Inferior parietal cortex (tissue), 1 donor: ENCODE measurements around the gene NEK11.
A peak's percentile ranks its signal among the peaks of the same experiment; 100 is the strongest.
"Not testable (repeated sequence)": the region's sequence is repeated elsewhere in the genome, so short reads cannot be mapped to it uniquely, and the experiment has no call there.

Experiments used
- DNase-seq: peaks from one replicate; pipeline ENCODE4 v3.0.0-alpha.2; 2016; ENCODE audit errors: extremely low spot score

NEK11 gene

DNA sequence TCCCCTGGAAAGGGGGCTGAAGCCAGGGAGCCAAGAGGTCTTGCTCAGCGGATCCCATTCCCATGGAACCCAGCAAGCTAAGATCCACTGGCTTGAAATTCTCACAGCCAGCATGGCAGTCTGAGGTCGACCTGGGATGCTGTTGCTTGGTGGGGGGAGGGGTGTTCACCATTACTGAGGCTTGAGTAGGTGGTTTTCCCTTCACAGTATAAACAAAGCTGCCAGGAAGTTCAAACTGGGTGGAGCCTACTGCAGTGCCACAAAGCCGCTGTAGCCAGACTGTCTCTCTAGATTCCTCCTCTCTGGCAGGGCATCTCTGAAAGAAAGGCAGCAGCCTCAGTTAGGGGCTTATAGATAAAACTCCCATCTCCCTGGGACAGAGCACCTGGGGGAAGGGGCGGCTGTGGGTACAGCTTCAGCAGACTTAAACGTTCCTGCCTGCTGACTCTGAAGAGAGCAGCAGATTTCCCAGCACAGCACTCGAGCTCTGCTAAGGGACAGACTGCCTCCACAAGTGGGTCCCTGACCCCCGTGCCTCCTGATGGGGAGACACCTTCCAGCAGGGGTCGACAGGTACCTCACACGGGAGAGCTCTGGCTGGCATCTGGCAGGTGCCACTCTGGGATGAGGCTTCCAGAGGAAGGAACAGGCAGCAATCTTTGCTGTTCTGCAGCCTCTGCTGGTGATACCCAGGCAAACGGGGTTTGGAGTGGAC lies 15.8 kb downstream of the NEK11 start:
- DNase-seq, result not testable (repeated sequence)

DNA sequence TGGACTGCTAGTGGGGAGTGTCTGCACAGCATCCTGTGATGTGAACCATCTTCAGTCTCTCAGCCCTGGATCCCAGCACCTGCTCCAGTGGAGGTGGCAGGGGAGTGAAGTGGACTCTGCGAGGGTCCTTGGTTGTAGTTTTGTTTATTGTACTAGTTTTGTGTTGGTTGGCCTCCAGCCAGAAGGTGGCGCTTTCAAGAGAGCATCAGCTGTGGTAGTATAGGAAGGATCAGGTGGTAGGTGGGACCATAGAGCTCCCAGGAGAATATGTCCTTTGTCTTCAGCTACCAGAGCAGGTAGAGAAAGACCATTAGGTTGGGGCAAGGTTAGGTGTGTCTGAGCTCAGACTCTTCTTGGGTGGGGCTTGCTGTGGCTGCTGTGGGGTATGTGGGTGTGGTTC lies 20.9 kb downstream of the NEK11 start:
- DNase-seq, result no peak

DNA sequence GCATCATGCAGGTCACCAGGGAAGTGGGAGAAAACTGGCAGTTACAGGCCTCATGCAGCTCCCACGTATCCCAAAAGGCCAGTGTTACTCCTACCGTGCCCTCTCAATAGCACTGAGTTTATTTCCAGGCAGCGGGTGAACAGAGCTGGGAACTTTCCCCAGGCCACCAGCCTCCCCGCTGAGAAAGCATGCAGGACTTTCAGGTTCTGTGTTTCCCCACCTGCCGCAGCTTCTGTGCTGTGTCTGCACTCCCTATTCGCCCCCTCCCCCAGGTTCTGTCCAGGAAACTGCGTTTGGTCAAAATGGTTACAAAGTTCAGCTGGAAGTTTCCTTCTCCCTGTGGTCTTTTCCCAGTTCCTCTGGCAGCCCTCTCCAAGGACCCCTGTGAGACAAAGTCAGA lies 21.4 kb downstream of the NEK11 start:
- no peak for DNase-seq

DNA sequence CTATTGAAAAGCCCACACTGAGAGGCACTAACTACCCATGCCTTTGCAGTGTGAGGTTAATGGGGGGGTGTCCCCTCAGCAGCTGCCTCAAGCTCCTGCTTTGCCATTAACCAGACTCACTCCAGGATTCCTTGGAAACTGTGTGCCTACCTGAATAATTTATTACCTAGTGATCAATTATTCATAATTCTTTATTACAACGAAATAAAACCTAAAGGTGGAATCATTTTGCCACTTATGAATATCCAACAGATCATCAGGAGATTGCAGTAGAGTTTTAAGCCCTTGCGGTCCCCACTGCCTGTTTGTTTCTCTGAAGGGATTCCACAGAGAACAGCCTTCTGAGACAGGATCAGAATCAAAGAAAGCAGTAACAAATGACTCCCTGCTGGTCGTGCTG lies 23.3 kb downstream of the NEK11 start:
- DNase-seq, result no peak

DNA sequence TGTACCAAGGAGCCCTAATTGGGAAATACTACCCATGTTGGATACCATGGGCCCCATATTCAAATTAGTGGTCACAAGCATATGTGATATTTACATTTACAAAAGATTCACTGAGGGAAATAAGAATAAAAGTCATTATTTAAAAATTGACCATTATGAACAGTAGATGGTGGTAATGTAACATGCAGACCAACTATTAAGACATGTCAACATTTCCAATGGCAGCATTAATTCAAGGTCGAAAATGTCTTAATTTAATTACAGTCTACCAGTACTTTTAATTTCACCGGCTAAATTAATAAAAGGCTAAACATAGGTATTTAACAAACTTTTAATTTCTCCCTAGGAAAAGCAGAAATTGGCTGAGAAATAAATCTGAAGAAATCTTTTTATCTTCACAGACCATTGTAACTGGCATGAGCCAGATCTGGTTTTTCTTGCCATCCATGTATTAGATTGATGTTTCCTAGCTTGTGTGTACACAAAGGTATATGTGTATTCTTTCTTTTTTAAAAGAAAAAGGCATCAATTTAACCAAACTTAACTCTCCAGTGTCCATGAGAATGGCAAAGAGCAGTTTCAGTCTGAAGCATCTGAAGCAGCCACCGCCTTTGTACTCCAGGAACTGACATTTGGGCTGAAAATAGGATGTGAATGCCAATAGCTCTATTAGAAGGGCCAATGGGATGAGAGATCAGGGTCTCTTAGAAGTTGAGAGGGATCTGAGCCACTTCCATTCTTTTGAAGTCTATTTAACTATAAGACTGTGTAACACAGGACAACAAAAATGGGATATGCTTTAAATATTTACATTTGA lies 26.6 kb downstream of the NEK11 start:
- DNase-seq, result no peak

DNA sequence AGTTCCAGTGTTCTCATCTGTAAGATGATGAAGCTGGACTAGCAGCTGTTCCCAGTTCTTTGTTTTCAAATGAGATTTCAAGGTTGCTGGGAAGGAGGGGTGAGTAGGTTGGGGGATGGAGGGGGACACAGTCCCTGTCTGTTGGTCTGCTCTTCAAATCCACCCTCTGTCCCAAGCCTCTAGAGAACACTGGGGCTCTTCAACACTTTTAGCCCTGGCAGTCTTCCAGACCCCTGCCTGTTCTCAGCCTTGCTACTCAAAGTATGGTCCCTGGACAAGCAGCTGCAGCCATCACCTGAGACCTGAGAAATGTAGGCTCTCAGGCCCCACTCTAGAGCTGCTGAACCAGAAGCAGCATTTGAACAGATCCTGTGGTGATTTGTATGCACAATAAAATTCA lies 41.3 kb downstream of the NEK11 start:
- DNase-seq, result no peak

DNA sequence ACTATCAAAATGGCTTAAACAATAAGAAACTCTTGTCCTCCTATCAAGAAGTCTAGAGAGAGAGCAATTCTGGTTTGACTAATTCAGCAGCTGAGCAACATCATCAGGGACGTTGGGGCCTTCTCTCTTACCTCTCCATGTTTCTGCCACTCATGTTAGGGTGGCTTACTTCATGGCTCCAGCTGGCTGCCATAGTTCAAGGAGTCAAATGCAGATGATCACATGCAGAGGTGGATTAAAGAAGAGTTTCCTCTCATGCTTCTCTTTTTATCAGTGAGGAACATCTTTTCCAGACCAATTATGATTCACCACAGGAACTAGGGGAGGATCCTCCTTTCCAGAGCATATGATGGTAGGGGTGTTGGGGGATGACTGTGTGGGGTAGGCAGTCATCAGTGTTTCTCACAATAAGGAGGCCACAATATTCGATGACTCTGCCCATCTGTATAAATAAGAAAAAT lies 45.5 kb downstream of the NEK11 start:
- no peak for DNase-seq

DNA sequence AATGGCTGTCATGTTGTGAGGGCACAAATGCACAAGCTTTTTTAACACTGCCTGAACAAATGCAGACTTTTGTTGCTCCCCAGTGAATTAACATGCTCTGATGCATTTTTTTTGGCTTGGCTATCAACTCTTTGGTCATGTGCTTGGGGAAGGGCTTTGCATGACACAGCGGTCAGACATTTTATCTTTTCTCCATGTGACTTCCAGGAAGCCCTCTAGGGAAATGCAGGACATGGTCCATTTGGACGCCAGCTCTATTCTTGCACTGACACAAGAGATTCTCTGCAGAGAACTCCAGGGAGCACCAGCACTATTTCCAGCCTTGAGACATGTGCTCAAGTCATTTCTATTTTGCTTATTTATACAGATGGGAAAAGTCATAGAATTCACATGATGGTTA lies 46.2 kb downstream of the NEK11 start:
- no peak for DNase-seq

DNA sequence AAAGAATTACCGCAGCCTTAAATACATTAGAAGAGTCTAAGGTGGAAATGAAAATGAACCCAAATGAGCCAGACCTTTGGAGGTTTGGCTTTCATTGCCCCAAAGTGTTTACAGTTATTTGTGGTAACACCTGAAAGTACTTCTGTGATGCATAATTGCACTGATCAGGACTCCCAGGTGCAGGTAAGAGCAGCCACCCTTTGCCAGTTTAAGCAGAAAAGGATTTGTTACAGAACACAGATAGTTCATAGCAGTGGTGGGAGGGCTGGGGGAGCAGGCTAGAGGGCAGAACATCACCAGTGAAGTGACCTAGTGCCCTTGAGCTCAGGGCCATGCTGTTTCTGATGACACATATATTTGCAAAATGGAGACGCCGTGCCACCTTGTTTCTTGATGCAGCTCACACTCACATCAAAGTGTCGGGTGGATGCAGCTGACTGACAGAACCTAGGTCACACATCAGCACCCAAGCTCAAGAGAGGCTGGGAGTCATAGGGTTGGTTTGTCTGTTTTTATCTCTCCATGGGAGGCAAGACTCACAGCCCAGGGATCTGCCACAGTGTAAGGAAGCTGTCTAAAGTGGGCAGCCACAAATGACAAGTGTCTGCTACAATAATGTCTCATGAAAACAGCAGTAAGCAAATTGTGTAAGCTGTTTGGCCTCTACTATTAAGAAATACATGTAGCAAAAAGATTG lies 49.1 kb downstream of the NEK11 start:
- DNase-seq, result no peak

DNA sequence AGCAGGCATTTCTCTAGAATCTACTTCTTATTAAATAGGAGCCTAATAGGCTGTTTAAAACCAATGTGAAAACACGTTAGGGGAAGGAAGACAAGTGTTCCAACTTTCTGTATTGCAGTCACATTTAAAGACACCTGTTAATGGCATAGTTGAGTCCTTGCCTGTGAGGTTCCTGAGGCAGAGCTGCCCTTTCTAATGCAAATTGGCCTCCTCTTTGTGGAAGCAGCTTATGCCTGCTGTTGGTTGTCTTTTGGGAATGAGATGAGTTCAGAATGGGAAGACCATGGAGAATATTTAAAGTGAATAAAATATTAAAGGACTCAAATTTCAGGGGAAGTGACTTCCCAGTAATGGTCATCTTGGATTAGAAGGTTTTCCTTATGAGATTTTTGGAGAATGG lies 51.2 kb downstream of the NEK11 start:
- DNase-seq, result no peak

DNA sequence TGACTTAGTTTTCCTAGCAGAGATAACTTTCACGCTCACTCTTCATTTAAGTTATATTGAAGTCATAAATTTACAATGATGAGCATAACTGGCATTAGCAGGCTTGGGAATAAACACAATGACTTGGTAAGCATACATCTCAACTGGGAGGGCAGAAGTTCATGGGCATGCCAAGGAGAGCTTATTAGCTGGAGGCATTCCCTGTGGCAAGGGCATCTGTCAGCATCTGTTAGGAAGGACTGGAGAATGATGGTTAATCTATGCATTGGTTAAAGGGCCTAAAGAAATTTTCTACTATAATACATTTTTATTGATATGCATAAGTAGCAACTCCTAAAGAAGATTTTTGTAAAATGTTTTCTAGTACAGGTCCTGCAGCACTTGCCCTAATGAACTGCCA lies 52.4 kb downstream of the NEK11 start:
- no peak for DNase-seq

DNA sequence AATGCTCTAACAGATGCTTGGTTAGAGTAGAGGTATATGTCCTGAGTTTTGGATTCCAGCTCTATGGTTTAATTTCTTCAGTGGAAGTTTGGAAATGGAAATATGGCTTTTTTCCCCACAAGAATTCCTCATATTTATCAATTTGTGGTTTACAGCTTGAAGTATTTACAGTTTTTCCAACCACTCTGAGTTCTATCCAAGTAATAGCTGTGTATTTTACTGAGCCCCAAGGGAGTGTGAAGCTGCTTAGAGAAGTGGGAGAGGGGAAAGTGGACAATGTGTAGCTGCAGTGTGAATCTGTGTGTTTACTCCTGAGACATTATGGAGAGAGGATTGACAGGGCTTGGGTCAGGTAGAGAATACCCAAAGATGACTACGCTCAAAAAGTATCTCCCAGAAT lies 54.5 kb downstream of the NEK11 start:
- DNase-seq, result no peak

DNA sequence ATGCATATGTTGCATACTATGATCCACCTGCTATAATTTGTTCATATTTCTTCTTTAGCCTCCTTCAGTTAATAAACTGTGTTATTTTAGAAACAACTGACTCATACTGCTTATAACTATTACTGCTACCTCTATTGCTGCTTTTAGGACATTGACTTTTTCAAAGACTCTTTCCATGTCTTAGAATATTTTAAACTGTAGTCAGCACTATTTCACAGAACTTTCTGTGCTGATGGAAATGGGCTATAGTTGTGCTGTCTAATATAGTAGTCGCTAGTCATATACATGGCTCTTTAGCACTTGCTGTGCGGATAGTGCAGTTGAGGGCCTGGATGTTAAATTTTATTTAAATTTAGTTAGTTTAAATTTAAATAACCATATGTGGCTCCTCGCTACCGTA lies 55.6 kb downstream of the NEK11 start:
- no peak for DNase-seq

DNA sequence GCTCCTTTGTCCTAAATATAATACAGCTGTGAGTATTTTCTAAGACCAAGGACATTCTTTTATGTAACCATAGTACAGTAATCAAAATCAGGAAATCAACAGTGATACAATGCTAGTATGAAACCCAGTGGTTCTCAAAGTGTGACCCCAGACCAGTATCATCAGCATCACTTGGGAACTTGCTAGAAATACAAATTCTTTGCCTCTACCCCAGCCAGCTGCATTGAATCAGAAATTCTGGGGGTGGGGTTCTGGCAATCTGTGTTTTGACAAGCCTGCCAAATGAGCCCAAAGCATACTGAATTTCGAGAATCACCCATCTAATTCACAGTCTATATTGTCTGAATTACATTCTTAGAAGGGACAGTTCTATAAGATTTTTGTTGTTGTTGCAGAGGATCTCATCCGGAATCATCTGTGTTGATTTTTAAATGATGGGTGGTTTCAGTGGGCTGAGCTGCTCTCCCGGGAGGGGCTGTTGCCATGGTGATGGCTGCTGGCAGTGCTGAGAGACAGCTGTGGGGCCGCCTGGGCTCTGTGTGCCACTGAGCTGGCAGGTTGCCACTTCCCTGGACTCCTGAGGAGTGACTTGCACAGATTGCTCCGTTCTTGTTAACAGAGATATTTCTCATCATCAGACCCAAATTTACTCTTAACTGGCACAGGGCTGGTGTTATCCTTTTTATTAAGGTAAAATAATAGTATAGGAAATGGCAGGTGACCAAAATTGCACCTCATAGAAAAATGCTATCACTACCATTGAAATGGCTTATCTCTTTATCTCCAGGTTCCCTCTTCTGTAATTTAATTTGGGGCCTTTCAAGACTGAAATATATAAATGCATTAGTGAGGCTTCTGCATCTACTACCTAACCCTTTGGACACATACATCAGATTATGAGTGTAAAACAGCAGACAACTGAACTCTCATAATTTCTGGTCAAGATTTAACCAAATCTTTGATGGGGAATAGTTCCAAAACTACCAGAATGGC lies 56.5 kb downstream of the NEK11 start:
- peak; percentile 91 for DNase-seq

DNA sequence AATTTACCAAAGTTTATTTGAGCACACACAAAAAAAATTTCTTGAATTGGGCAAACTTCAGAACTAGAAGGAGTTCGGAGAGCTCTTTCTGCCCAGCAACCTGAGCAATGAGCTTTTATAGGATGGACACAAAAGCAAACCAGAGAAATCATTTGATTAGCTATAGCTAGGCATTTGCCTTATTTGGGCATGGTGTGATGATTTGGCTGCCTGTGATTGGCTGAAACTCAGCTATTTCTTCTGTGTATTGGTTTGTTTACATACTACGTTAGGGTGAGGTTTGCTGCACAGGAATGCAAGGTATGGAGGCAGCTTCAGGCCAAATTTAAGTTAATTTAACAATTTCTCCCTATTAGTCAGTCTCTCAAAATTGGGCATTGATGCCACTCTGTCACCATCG lies 65.1 kb downstream of the NEK11 start:
- DNase-seq, result no peak

DNA sequence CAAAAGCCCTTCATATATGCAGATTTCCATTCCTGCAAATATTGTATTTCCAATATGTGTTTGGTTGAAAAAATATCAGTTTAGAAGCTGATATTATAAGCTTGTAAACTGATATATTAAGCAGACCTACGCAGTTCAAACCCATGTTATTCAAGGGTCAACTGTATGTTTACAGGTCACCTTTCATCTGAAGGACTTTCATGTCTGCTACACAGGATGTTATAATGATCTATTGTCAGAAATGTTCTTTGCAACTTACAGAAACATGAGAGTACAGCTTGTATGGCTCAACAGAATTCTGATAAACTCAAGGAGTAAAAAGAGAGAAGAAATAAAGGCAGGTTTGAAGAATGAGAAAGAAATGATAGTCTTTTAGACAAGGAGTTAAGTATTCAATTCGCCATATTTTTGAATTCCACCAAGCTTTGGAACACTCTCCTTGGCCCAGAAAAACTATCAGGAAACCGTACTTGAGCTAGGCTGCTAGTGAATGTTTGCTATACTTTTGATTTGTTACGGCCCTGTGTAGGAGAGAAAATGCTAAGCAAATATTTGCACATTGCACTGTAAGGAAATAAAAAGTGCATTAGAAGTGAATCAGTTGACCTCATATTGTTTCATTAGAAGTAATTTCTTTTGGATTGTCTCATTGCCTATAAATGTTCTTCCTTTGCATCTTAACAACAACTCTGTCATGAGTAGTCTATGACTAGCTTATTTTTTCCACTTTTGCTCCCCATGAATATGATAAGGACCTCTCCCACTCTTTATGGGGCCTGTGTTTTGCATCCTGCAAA lies 81.2 kb downstream of the NEK11 start:
- no peak for DNase-seq

DNA sequence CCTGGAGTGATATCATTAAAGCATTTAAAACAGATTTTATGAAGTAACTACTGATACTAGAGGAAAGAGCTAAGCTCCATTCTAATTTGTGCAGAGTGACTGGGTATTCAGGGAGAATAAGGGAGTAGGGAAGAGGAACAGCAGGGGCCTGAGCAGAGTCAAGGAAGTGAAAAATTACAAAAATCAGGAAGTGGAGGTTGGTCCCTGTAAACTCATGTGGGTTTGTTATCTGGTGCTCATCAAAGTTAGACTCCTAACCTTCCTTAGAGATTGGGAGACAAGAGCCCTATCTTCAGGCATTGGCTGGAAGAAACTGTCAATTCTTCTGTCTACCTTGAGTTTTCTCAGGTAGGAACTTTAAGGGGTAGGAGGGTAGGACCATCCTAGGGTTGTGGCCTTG lies 82.5 kb downstream of the NEK11 start:
- DNase-seq, result no peak

DNA sequence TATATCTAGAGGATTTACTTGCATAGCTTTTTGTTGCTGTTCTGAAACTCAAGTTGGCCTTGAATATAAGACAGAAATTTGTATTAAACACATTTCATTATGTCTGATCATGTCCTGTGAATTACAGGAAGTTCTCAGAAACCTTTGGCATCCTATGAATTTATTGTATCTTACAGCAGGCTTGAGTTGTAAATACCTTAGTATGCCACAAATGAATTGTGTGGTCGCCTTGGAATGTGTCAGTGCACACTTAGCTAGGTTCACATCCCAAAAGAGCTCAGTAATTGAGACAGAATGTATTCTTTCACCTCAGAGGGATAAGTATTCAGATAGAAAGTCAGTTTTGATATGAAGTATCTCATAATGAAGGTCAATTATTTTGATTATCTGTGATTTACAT lies 83.4 kb downstream of the NEK11 start:
- no peak for DNase-seq

DNA sequence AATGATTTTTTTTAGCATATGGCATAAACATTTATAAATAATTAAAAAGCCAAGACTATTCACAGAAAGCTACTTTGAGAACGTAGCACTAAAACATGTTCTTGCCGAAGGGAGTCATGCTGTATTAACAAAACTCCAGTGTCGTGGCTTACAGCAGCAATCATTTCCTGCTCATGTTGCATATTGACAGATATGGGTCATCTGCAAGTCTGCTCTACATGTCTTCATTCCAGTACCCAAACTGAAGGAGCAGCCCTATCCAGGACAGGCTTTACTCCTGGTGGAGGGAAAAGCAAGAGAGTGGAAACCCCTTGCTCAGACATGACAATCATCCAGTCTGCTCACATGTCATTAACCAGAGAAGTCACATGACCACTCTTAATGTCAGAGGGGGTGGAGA lies 87.6 kb downstream of the NEK11 start:
- no peak for DNase-seq

DNA sequence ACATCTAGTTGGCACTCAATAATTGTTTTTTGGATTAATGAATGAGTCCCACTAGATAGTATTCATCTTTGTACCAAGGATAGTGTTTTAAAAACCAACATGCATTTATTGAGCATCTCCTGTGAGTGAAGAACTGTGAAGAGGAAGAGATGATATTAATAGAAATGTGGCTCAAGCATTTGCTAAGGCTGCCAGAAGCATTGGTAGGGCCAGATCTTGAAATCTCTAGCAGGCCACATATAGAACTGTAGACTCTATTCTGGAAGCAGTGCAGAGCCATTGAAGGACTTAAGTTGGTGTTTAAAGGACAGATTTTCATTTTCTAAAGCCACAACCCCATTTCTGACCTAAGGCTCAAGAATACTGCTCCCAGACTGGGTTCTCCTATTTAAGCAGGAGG lies 99.0 kb downstream of the NEK11 start:
- no peak for DNase-seq

DNA sequence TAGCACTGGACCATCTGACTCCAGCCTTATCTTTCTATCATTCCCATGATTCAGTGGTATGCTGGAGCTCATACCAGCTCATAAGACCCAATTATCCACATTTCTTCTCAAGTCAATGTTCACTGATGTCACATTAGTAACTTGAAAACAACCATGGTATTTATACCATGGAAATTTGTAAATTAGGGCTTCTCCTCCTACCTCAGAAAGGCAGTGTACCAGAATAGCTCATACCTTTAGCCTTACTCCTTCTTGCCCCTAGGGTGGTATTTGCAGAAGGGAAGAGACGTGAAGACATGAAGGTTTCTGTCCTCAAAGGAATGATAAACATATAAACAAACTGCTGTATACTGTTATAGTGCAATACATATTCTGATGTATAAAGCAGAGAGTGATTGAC lies 114.2 kb downstream of the NEK11 start:
- no peak for DNase-seq
